Activated B cell treated with CpG ODN at 0.5 μM for 24 hours (primary cell): ENCODE results near the gene PHACTR3. TPM values are rescaled to one million over a fixed set of nuclear protein-coding genes. Genes with fewer than 3 reads are reported as not detected.

Experiments used
- ATAC-seq: fragments of 200-7000 bp; cut with Tn5 transposase; one replicate; pipeline ENCODE4 v1.10.0; 2021; ENCODE audit warnings: low read depth, mild to moderate bottlenecking, moderate library complexity
- CTCF ChIA-PET: fragments of 350-600 bp; sonication (Branson Sonifier 250); formaldehyde crosslinking; loops from one replicate; lab custom pipeline; 2021; ENCODE audit warnings: antibody characterized with exemption; lab: Charles Lee
- POLR2A ChIA-PET: fragments of 350-600 bp; sonication (Branson Sonifier 250); formaldehyde crosslinking; loops from one replicate; lab custom pipeline; 2021; ENCODE audit warnings: antibody characterized with exemption; lab: Charles Lee
- DNase-seq: peaks from one replicate; pipeline ENCODE4 v3.0.0; 2022
- H3K27ac Mint-ChIP-seq: one replicate; pipeline ENCODE4 v1.8.0; 2020; ENCODE audit warnings: mixed read lengths
- H3K27me3 Mint-ChIP-seq: one replicate; pipeline ENCODE4 v1.8.0; 2021; ENCODE audit warnings: mixed read lengths
- H3K36me3 Mint-ChIP-seq: one replicate; pipeline ENCODE4 v1.8.0; 2021; ENCODE audit warnings: low read depth, mixed read lengths
- H3K4me1 Mint-ChIP-seq: one replicate; pipeline ENCODE4 v1.8.0; 2021; ENCODE audit warnings: mixed read lengths
- H3K4me3 Mint-ChIP-seq: one replicate; pipeline ENCODE4 v1.8.0; 2020; ENCODE audit warnings: mild to moderate bottlenecking, mixed read lengths
- H3K9me3 Mint-ChIP-seq: one replicate; pipeline ENCODE4 v1.8.0; 2020; ENCODE audit warnings: mixed read lengths
- CTCF ChIP-seq: fragments of 200-600 bp; IDR thresholded peaks from one replicate; pipeline ENCODE4 v1.8.0; 2022; ENCODE audit warnings: antibody characterized with exemption, mild to moderate bottlenecking
- intact Hi-C: fragments of 100-400 bp; cut with micrococcal nuclease; formaldehyde crosslinking; loops from one replicate; pipeline ENCODE4 v1.15.1; 2024
- total RNA-seq: library from RNA; stranded (reverse); gene quantifications from 2 replicates; pipeline ENCODE4 v1.2.3, GENCODE V29; 2022

PHACTR3 gene
- total RNA-seq, 1 donor from 2014 or later: not detected

GRCh38 chr20:59724457-59725366 is 120.4 kb downstream of the PHACTR3 start:
- Mint-ChIP-seq H3K27ac (no peak overlapping the region), H3K4me1 (peaks cover 2% of the 10 kb centered on the region), H3K27me3 (peaks cover 3% of the 10 kb centered on the region), H3K4me3 (no peak overlapping the region), H3K36me3 (no peaks in the 10 kb centered on the region), H3K9me3 (no peaks in the 10 kb centered on the region)
- no peak for TF ChIP-seq CTCF
- DNase-seq: no peak
- POLR2A ChIA-PET: no interaction called here
- intact Hi-C loops: no loop called here
- no peak for ATAC-seq
- CTCF ChIA-PET: no interaction called here

- peaks cover 2% of the 10 kb centered on the region for H3K4me1 Mint-ChIP-seq
- no peak for DNase-seq
- H3K27ac Mint-ChIP-seq: no peak overlapping the region
- H3K9me3 Mint-ChIP-seq: no peaks in the 10 kb centered on the region
- intact Hi-C loops: no loop called here
- no peak overlapping the region for H3K4me3 Mint-ChIP-seq
- ChIA-PET CTCF (no interaction called here), POLR2A (no interaction called here)
- ATAC-seq: no peak
- no peak for TF ChIP-seq CTCF
- no peaks in the 10 kb centered on the region for H3K36me3 Mint-ChIP-seq
- H3K27me3 Mint-ChIP-seq: peaks cover 3% of the 10 kb centered on the region
Measured at GRCh38 chr20:59725476-59726280, 121.3 kb downstream of the PHACTR3 start.

- Mint-ChIP-seq H3K4me3 (no peak overlapping the region), H3K4me1 (peaks cover 2% of the 10 kb centered on the region), H3K27me3 (peaks cover 2% of the 10 kb centered on the region), H3K36me3 (no peaks in the 10 kb centered on the region), H3K9me3 (no peaks in the 10 kb centered on the region), H3K27ac (no peak overlapping the region)
- ChIA-PET CTCF (no interaction called here), POLR2A (no interaction called here)
- intact Hi-C loops: no loop called here
- no peak for TF ChIP-seq CTCF
- ATAC-seq: no peak
- DNase-seq: no peak
Measured at GRCh38 chr20:59726281-59726595, 121.9 kb downstream of the PHACTR3 start.

- Mint-ChIP-seq H3K4me1 (no peaks in the 10 kb centered on the region), H3K9me3 (no peaks in the 10 kb centered on the region), H3K36me3 (no peaks in the 10 kb centered on the region), H3K27me3 (no peaks in the 10 kb centered on the region), H3K4me3 (no peak overlapping the region), H3K27ac (no peak overlapping the region)
- no peak for TF ChIP-seq CTCF
- POLR2A ChIA-PET: no interaction called here
- intact Hi-C loops: no loop called here
- DNase-seq (no peak), ATAC-seq (no peak)
- CTCF ChIA-PET: no interaction called here
Measured at GRCh38 chr20:59728722-59729430, 124.5 kb downstream of the PHACTR3 start.

GRCh38 chr20:59729506-59729905 is 125.2 kb downstream of the PHACTR3 start:
- no peak for DNase-seq
- Mint-ChIP-seq H3K9me3 (no peaks in the 10 kb centered on the region), H3K27ac (no peak overlapping the region), H3K27me3 (no peaks in the 10 kb centered on the region), H3K4me3 (no peak overlapping the region), H3K36me3 (no peaks in the 10 kb centered on the region), H3K4me1 (no peaks in the 10 kb centered on the region)
- intact Hi-C loops: no loop called here
- ATAC-seq: no peak
- ChIA-PET POLR2A (no interaction called here), CTCF (no interaction called here)
- TF ChIP-seq CTCF: no peak
